Keratinocyte (primary cell): Measurements from ENCODE around the gene DCUN1D4. TPM values are rescaled to one million over a fixed set of nuclear protein-coding genes. Genes with fewer than 3 reads are reported as not detected.

ENCODE experiments used
- DNase-seq: peaks from one replicate; pipeline ENCODE4 v3.0.0-alpha.2; 2011; ENCODE audit warnings: low read depth, missing footprints, low spot score
- FAIRE-seq: peaks from 2 replicates; lab custom pipeline; 2011; peaks lifted over from hg19 to GRCh38; lab: Jason Lieb, UNC
- H2AFZ ChIP-seq: 2 replicates; pipeline ENCODE4 v1.6.0; 2012; ENCODE audit warnings: low read length, control low read depth, inconsistent platforms; ENCODE audit not compliant: control insufficient read depth
- H3K27ac ChIP-seq: 2 replicates; pipeline ENCODE4 v1.5.1; 2011; ENCODE audit warnings: low read length; ENCODE audit not compliant: control insufficient read depth, insufficient read depth
- H3K27me3 ChIP-seq: 3 replicates; pipeline ENCODE4 v1.6.0; 2011; ENCODE audit warnings: low read length; ENCODE audit not compliant: control insufficient read depth, insufficient read depth; ENCODE audit errors: extremely low read depth
- H3K36me3 ChIP-seq, 2 experiments: 2 replicates in 1 of 2; 3 replicates in 1 of 2; pipeline ENCODE4 v1.5.1; 2011; ENCODE audit warnings: low read length in 2 of 2, mild to moderate bottlenecking in 1 of 2; ENCODE audit not compliant: control insufficient read depth in 2 of 2, insufficient read depth in 2 of 2; ENCODE audit errors: extremely low read depth in 1 of 2
- H3K4me1 ChIP-seq: 3 replicates; pipeline ENCODE4 v1.5.1; 2011; ENCODE audit warnings: low read length; ENCODE audit not compliant: control insufficient read depth, insufficient read depth; ENCODE audit errors: extremely low read depth
- H3K4me2 ChIP-seq: 3 replicates; pipeline ENCODE4 v1.6.0; 2011; ENCODE audit warnings: low read depth, low read length; ENCODE audit not compliant: control insufficient read depth, insufficient read depth; ENCODE audit errors: extremely low read depth
- H3K4me3 ChIP-seq, 3 experiments: fragments of 200-600 bp in 1 of 3; sonication (generic) in 1 of 3; 2 replicates in 2 of 3; 3 replicates in 1 of 3; pipeline ENCODE4 v1.5.1; 2011 to 2016; ENCODE audit warnings: low read length in 3 of 3, mild to moderate bottlenecking in 3 of 3, control low read depth in 2 of 3, inconsistent platforms in 1 of 3, low read depth in 1 of 3, mixed read lengths in 1 of 3, mixed run types in 1 of 3, moderate library complexity in 1 of 3; ENCODE audit not compliant: control insufficient read depth in 2 of 3, insufficient read depth in 2 of 3; ENCODE audit errors: extremely low read depth in 1 of 3
- H3K79me2 ChIP-seq: 2 replicates; pipeline ENCODE4 v1.6.0; 2012; ENCODE audit warnings: low read length; ENCODE audit not compliant: control insufficient read depth, insufficient read depth
- H3K9ac ChIP-seq: 3 replicates; pipeline ENCODE4 v1.6.0; 2011; ENCODE audit warnings: low read length; ENCODE audit not compliant: control insufficient read depth, insufficient read depth; ENCODE audit errors: extremely low read depth
- H3K9me1 ChIP-seq: 3 replicates; pipeline ENCODE4 v1.6.0; 2011; ENCODE audit warnings: low read length; ENCODE audit not compliant: control insufficient read depth, insufficient read depth; ENCODE audit errors: extremely low read depth
- H3K9me3 ChIP-seq: 2 replicates; pipeline ENCODE4 v1.5.1; 2012; ENCODE audit warnings: low read depth, low read length; ENCODE audit not compliant: control insufficient read depth
- H4K20me1 ChIP-seq: 3 replicates; pipeline ENCODE4 v1.6.0; 2011; ENCODE audit warnings: low read length; ENCODE audit not compliant: control insufficient read depth, insufficient read depth; ENCODE audit errors: extremely low read depth
- EZH2 ChIP-seq: IDR thresholded peaks from one replicate; pipeline ENCODE4 v1.6.1; 2012; ENCODE audit warnings: inconsistent platforms, mild to moderate bottlenecking, low read length, moderate library complexity
- dilution Hi-C: fragments of 300-500 bp; cut with MboI; formaldehyde crosslinking; loops from one replicate; pipeline ENCODE4 v1.7.0; 2020; ENCODE audit warnings: low sequenced_read_pairs; ENCODE audit not compliant: extremely low pct_ligation_motif_present
- polyA plus RNA-seq, 5 experiments: library from polyadenylated mRNA; depleted of rRNA in 3 of 5; stranded (reverse) in 3 of 5; stranded (forward) in 1 of 5; unstranded in 1 of 5; fragments of >200 nt; gene quantifications; 1 replicate in 1 of 5; 2 replicates in 3 of 5; 3 replicates in 1 of 5; pipeline versions ENCODE4 v1.2.1 to v1.2.3, GENCODE V29; 2011 to 2012; ENCODE audit warnings: missing spikeins in 2 of 5, low read depth in 1 of 5, low replicate concordance in 1 of 5
- TF ChIP-seq, protein P1 (sequence below), 3 experiments: IDR thresholded peaks in 1 of 3; conservative IDR thresholded peaks in 1 of 3; optimal IDR thresholded peaks in 1 of 3; 2 replicates in 2 of 3; 3 replicates in 1 of 3; pipeline versions ENCODE3 to v1.5.1; 2011; ENCODE audit warnings: low read length in 3 of 3, mild to moderate bottlenecking in 3 of 3, moderate library complexity in 2 of 3, control low read depth in 1 of 3, inconsistent platforms in 1 of 3; ENCODE audit not compliant: insufficient read depth in 2 of 3; ENCODE audit errors: extremely low read depth in 1 of 3

DCUN1D4 gene
- polyA plus RNA-seq, 1 donor (not counting 4 experiments of a cell fraction or from before 2014, with no cell fraction given) = 59.9 TPM

DNA sequence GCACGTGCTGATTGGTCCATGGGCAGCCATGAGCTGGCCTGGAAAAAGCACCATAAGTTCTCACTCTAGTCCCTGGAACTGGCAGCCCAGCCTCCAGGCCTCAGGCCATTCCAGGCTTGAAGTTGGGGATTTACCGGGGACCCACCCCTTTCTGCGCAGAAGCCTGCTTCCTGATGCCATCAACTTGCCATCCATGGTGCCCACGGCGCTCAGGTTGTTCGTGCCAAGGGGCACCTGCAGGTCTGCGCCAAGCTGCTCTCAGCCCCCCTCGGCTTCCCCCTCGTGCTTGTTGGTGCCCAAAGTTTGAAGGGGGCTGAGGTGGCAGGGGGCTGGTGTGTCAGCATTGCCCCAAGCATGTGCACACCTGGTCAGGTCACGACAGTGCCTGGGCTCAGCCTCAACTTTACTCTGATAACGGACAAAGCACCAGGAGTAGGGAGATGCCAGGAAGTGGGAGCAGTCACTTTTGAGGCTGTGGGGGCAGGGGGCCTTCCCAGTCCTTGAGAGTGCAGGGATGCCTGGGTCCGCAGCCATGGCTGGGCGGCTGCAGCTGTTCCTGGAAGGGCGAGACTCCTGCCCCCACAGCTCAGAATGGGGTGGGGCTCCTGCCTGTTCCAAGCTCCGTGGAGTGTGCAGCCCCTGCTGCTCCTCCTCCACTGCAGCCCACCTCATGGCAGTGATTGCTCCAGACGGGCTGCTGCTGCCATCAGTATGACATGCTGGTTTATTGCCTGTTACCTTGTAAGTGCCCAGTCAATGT, 24.9 kb downstream of the DCUN1D4 start:
- no peak overlapping the region for H2AFZ ChIP-seq
- H3K36me3 ChIP-seq = peaks cover 21 to 46% of the 10 kb centered on the region in 2 experiments
- FAIRE-seq (no peak), DNase-seq (no peak)
- no peaks in the 10 kb centered on the region for H3K27me3 ChIP-seq
- TF ChIP-seq EZH2 = no peak
- TF ChIP-seq, protein P1, sequence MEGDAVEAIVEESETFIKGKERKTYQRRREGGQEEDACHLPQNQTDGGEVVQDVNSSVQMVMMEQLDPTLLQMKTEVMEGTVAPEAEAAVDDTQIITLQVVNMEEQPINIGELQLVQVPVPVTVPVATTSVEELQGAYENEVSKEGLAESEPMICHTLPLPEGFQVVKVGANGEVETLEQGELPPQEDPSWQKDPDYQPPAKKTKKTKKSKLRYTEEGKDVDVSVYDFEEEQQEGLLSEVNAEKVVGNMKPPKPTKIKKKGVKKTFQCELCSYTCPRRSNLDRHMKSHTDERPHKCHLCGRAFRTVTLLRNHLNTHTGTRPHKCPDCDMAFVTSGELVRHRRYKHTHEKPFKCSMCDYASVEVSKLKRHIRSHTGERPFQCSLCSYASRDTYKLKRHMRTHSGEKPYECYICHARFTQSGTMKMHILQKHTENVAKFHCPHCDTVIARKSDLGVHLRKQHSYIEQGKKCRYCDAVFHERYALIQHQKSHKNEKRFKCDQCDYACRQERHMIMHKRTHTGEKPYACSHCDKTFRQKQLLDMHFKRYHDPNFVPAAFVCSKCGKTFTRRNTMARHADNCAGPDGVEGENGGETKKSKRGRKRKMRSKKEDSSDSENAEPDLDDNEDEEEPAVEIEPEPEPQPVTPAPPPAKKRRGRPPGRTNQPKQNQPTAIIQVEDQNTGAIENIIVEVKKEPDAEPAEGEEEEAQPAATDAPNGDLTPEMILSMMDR (optimal IDR thresholded peaks at IDR 0.05 in 1 of 3, IDR thresholded peaks at IDR 0.05 in 1 of 3, conservative IDR thresholded peaks at IDR 0.05 in 1 of 3; ENCODE audit: extremely low read depth in 1 of 3, insufficient read depth in 2 of 3, low read length in 3 of 3) = no peak
- no peaks in the 10 kb centered on the region for H4K20me1 ChIP-seq
- H3K9me3 ChIP-seq = no peaks in the 10 kb centered on the region
- no peaks in the 10 kb centered on the region for H3K4me1 ChIP-seq
- no peak overlapping the region for H3K9ac ChIP-seq
- dilution Hi-C loops = no loop called here
- peaks cover 2% of the 10 kb centered on the region for H3K9me1 ChIP-seq
- H3K79me2 ChIP-seq = no peaks in the 10 kb centered on the region
- no peak overlapping the region for H3K27ac ChIP-seq
- H3K4me2 ChIP-seq = no peak overlapping the region
- H3K4me3 ChIP-seq = no peak overlapping the region

DNA sequence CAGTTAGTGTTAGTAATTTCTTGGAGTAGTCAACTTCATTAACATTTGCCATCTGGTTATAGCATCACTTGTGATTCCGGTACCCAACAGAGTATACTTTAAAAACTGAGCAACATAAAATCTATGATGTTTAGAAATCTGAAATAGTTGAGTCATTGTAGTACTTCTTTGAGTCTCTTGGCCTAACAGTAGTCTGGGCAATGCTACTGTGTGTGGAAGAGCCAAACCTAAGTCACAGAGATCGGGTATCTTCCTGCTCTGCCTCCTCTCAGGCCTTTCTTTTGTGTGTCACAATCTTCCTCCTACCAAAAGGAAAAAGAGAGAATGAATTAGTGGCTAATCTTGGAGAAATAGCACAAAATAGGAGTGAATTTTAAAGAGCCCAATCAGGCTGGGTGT, 25.5 kb downstream of the DCUN1D4 start:
- no peaks in the 10 kb centered on the region for H3K79me2 ChIP-seq
- H3K4me3 ChIP-seq = no peak overlapping the region
- H2AFZ ChIP-seq = no peak overlapping the region
- peaks cover 2% of the 10 kb centered on the region for H3K9me1 ChIP-seq
- no peak overlapping the region for H3K9ac ChIP-seq
- FAIRE-seq = no peak
- H3K4me1 ChIP-seq = no peaks in the 10 kb centered on the region
- TF ChIP-seq, protein P1 (optimal IDR thresholded peaks at IDR 0.05 in 1 of 3, IDR thresholded peaks at IDR 0.05 in 1 of 3, conservative IDR thresholded peaks at IDR 0.05 in 1 of 3; ENCODE audit: extremely low read depth in 1 of 3, insufficient read depth in 2 of 3, low read length in 3 of 3) = no peak
- no peak for TF ChIP-seq EZH2
- H3K36me3 ChIP-seq = peaks cover 25 to 50% of the 10 kb centered on the region in 2 experiments
- no peaks in the 10 kb centered on the region for H3K9me3 ChIP-seq
- no peaks in the 10 kb centered on the region for H3K27me3 ChIP-seq
- no peak overlapping the region for H3K4me2 ChIP-seq
- H3K27ac ChIP-seq = no peak overlapping the region
- H4K20me1 ChIP-seq = no peaks in the 10 kb centered on the region
- no peak for DNase-seq
- dilution Hi-C loops = no loop called here
